ENCODE measurements around the gene ATF2.

- no peak for TF ChIP-seq CTCF (IDR thresholded peaks at IDR 0.05)
- TF ChIP-seq E2F4 (CRISPR knock-in tag; IDR thresholded peaks at IDR 0.05; ENCODE audit: borderline replicate concordance, low read depth) = no peak
- no peak for TF ChIP-seq ZNF138 (CRISPR knock-in tag; conservative IDR thresholded peaks at IDR 0.05)
These were observed 13.3 kb downstream of the ATF2 start for GRCh38 chr2:175154661-175155082.

Data from WTC11 (cell line).